ENCODE measurements around the gene GARS1.

Gene GARS1

DNA sequence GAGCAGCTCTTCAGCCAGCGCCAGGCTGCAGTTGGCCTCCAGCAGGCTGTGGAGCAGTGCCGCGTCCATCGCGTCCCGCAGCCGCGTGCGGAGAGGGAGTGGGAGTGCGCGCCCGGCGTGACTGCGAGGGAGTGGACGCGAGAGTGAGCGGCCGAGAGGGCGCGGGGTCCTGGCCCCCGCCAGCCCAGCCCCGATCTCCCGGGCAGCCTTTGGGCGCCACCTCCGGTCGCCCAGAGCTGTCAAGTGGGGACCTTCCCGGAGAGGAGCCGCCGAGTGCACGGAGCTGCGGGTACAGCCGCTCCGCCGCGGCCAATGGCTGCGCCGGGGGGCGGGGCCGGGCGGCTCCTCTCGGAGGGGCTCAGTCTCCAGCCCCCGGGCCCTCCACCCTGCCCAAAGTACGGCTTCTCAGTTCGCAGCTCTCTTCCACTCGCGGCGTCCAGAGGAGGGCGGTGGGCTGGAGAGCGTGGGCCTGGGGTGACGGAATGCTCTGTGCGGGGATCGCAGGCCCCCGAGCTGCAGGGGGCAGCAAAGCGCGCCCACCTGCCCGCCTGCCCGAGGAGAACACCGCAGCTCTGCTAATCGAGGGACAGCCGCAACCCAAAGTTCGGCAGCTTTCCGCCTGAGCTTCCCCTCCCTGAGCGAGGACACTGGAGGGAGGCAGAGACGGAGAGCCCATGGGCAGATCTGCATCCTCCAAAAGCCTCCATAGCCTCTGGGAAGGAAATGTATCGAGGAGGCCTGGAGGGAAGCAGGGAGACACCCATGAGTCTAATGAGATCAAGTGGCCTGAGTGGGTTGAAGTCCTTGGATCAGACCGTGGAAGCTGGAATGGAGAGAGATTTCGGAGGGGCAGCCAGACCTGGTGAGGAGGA, 87.8 kb downstream of the GARS1 start, which contains the start of gene CRHR2:
Gene CRHR2 (minus strand): TSS at position 245 of the 872 bp plus-strand sequence. CDS start 176 bp downstream, at position 69.
- no peak for DNase-seq (ENCODE audit: low read depth)

DNA sequence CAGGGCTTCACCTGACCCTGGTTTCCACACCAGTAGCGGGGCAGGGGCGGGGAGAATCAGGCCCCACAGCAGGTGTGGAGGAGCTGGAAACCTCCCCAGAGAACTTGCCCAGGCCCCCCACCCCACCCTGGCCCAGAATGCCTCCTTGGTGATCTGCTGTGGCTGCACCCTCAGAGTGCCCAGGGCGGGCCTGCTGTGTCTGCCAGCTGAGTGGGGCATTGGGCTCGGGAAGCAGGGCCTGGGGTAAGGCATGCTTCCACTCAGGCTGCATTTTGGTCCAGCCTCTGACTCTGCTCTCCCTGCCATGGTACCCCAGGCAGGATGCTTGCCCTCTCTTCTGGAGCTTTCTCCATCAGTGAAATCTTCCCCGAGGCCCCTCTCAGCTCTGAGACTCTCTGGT, 88.6 kb downstream of the GARS1 start:
- DNase-seq (ENCODE audit: low read depth): no peak
